A673 (cell line): ENCODE results near the gene FBLN5. TPM values are rescaled to one million over a fixed set of nuclear protein-coding genes. Genes with fewer than 3 reads are reported as not detected.

Experiments
- BruUV-seq: library from RNA; stranded (reverse); fragments of 400-500 nt; replicated peaks from 2 replicates; lab custom pipeline; 2021; lab: Mats Ljungman, UMichigan
- CTCF ChIA-PET: fragments of 300-600 bp; sonication (Branson Sonifier 250); formaldehyde crosslinking; loops from one replicate; lab custom pipeline; 2022; ENCODE audit warnings: antibody characterized with exemption; lab: Charles Lee
- POLR2A ChIA-PET: fragments of 300-600 bp; sonication (Branson Sonifier 250); formaldehyde crosslinking; loops from one replicate; lab custom pipeline; 2022; ENCODE audit warnings: antibody characterized with exemption; ENCODE audit not compliant: low non-redundant PET; lab: Charles Lee
- DNase-seq: peaks from one replicate; pipeline ENCODE4 v3.0.0-alpha.2; 2015; ENCODE audit warnings: low spot score
- H3K27ac ChIP-seq: fragments of 200-600 bp; sonication (generic); 2 replicates; pipeline ENCODE4 v1.5.1; 2016; ENCODE audit warnings: mixed run types, low read depth, mild to moderate bottlenecking, mixed read lengths, antibody characterized with exemption, low read length; ENCODE audit not compliant: poor library complexity, severe bottlenecking
- H3K27me3 ChIP-seq: fragments of 200-600 bp; sonication (generic); replicated peaks from 2 replicates; pipeline ENCODE4 v1.6.1; 2017; ENCODE audit warnings: mixed run types, low read depth, mild to moderate bottlenecking, mixed read lengths, antibody characterized with exemption, low read length; ENCODE audit not compliant: insufficient read depth, poor library complexity
- H3K36me3 ChIP-seq: fragments of 200-600 bp; sonication (generic); 2 replicates; pipeline ENCODE4 v1.6.1; 2016; ENCODE audit warnings: mixed run types, mild to moderate bottlenecking, mixed read lengths, antibody characterized with exemption, low read length; ENCODE audit not compliant: insufficient read depth, poor library complexity, severe bottlenecking
- H3K4me1 ChIP-seq: fragments of 200-600 bp; sonication (generic); 2 replicates; pipeline ENCODE4 v1.6.1; 2017; ENCODE audit warnings: mixed run types, mild to moderate bottlenecking, mixed read lengths, antibody characterized with exemption, low read length; ENCODE audit not compliant: insufficient read depth, poor library complexity, severe bottlenecking
- H3K4me3 ChIP-seq: fragments of 200-600 bp; sonication (generic); 2 replicates; pipeline ENCODE4 v1.5.1; 2016; ENCODE audit warnings: low read depth, mixed run types, mild to moderate bottlenecking, mixed read lengths, low read length; ENCODE audit not compliant: poor library complexity, severe bottlenecking
- H3K9me3 ChIP-seq: fragments of 200-600 bp; sonication (generic); 2 replicates; pipeline ENCODE4 v1.6.1; 2016; ENCODE audit warnings: mixed run types, low read depth, mild to moderate bottlenecking, mixed read lengths, antibody characterized with exemption, low read length; ENCODE audit not compliant: poor library complexity, severe bottlenecking
- CTCF ChIP-seq: fragments of 300-800, 200-600 bp; sonication (generic); conservative IDR thresholded peaks from 2 replicates; pipeline ENCODE4 v1.5.1; 2017; ENCODE audit warnings: low read depth, mild to moderate bottlenecking, antibody characterized with exemption, low read length, moderate library complexity, mixed read lengths
- EZH2 ChIP-seq: fragments of 200-600 bp; sonication (generic); IDR thresholded peaks from 2 replicates; pipeline ENCODE4 v1.6.1; 2017; ENCODE audit warnings: borderline replicate concordance, low read depth, mild to moderate bottlenecking, mixed read lengths, antibody characterized with exemption, low read length; ENCODE audit not compliant: poor library complexity, severe bottlenecking
- intact Hi-C: fragments of 100-400 bp; cut with micrococcal nuclease; formaldehyde crosslinking; loops from one replicate; pipeline ENCODE4 v1.10.0; 2022; ENCODE audit not compliant: unreplicated experiment
- total RNA-seq: library from RNA; stranded (reverse); gene quantifications from 2 replicates; pipeline ENCODE4 v1.2.3, GENCODE V29; 2021

FBLN5 gene
- total RNA-seq, 1 experiment from 2014 or later = 10.7 TPM

DNA sequence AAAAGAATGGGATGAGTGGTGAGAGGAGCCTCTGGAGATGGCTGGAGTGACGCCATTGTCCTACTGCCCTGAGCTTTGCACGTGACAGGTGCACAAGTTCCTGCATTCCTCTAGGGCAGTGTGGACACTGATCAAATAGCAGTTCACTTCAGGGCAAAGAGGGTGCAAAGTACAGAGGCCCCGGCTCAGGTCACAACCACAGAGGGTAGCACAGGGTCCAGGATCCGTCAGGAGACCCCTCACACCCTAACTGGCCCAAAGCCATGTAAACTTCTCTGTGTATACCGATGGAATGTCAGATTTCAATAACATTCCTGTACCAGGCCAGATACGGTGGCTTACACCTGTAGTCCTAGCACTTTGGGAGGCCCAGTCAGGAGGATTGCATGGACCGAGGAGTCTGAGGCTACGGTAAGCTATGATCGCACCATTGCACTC is 10.4 kb upstream of the FBLN5 start:
- DNase-seq = no peak
- BruUV-seq = no TSS peak

GRCh38 chr14:91956616-91957015 is 9.1 kb upstream of the FBLN5 start:
- intact Hi-C loops = no loop called here
- H3K9me3 ChIP-seq = no peaks in the 10 kb centered on the region
- H3K27ac ChIP-seq = no peak overlapping the region
- ChIA-PET CTCF (no interaction called here), POLR2A (no interaction called here)
- DNase-seq = no peak
- no peaks in the 10 kb centered on the region for H3K36me3 ChIP-seq
- H3K4me1 ChIP-seq = no peaks in the 10 kb centered on the region
- no peak overlapping the region for H3K4me3 ChIP-seq
- H3K27me3 ChIP-seq = no peaks in the 10 kb centered on the region
- BruUV-seq = no TSS peak
- no peak for TF ChIP-seq CTCF
- no peak for TF ChIP-seq EZH2

More for the DNA sequence above, 10.4 kb upstream of the FBLN5 start:
- intact Hi-C loops = no loop called here
- TF ChIP-seq CTCF (no peak), EZH2 (no peak)
- no peaks in the 10 kb centered on the region for H3K36me3 ChIP-seq
- H3K9me3 ChIP-seq = no peaks in the 10 kb centered on the region
- no peak overlapping the region for H3K4me3 ChIP-seq
- H3K27ac ChIP-seq = no peak overlapping the region
- POLR2A ChIA-PET = no interaction called here
- CTCF ChIA-PET = no interaction called here
- no peaks in the 10 kb centered on the region for H3K4me1 ChIP-seq
- no peaks in the 10 kb centered on the region for H3K27me3 ChIP-seq

DNA sequence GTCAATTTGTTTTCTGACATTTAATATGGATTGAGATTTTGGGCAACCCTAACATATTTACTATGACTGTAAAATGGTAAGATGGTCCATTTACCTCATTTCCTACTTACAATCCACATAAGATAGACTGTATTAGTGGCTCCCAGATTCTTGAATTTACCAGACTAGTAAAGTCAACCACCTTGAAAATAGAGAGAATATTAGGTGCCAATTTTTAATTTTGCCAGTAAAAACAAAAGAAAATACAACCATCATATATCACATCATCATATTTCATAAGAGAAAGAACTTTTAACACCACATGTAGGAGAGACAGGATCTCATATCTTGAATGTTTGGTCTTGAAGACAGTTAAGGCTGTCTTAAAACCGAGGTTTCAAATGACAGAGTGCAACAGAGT is 7.7 kb upstream of the FBLN5 start:
- no peaks in the 10 kb centered on the region for H3K27me3 ChIP-seq
- TF ChIP-seq CTCF (no peak), EZH2 (no peak)
- ChIA-PET CTCF (no interaction called here), POLR2A (interaction anchor here (0.5 kb wide), 1 partner anchor 9 kb away, joined by 3 read pairs; no protein-coding TSS in a partner anchor)
- no TSS peak for BruUV-seq
- H3K36me3 ChIP-seq = no peaks in the 10 kb centered on the region
- no peak overlapping the region for H3K27ac ChIP-seq
- H3K9me3 ChIP-seq = no peaks in the 10 kb centered on the region
- intact Hi-C loops = no loop called here
- no peak for DNase-seq
- H3K4me3 ChIP-seq = no peak overlapping the region
- no peaks in the 10 kb centered on the region for H3K4me1 ChIP-seq
